RWPE2 (cell line): ENCODE results near the gene CACNA1A.

Experiments
- ATAC-seq: fragments of 200-7000 bp; cut with Tn5 transposase; 3 replicates; pipeline ENCODE4 v1.9.1; 2021; ENCODE audit warnings: low read depth
- DNase-seq: peaks from one replicate; pipeline ENCODE4 v3.0.0-alpha.2; 2020; ENCODE audit warnings: low spot score
- H3K27ac ChIP-seq: fragments of 450-650 bp; 2 replicates; pipeline ENCODE4 v1.5.1; 2017; ENCODE audit warnings: mild to moderate bottlenecking; ENCODE audit not compliant: poor library complexity, severe bottlenecking
- H3K27me3 ChIP-seq: fragments of 250-450 bp; sonication (Bioruptor Pico); 2 replicates; pipeline ENCODE4 v1.5.1; 2021; ENCODE audit warnings: mild to moderate bottlenecking, moderate library complexity; ENCODE audit not compliant: insufficient read depth, poor library complexity, severe bottlenecking
- H3K36me3 ChIP-seq: fragments of 250-450 bp; sonication (Bioruptor Pico); 2 replicates; pipeline ENCODE4 v1.5.1; 2020; ENCODE audit warnings: low read depth, mild to moderate bottlenecking, moderate library complexity
- H3K4me1 ChIP-seq: fragments of 250-450 bp; sonication (Bioruptor Pico); 2 replicates; pipeline ENCODE4 v1.5.1; 2021; ENCODE audit warnings: mild to moderate bottlenecking, moderate library complexity; ENCODE audit not compliant: insufficient read depth, poor library complexity, severe bottlenecking
- H3K4me3 ChIP-seq: fragments of 250-450 bp; sonication (Bioruptor Pico); 2 replicates; pipeline ENCODE4 v1.5.1; 2021; ENCODE audit warnings: mild to moderate bottlenecking, moderate library complexity; ENCODE audit not compliant: severe bottlenecking
- H3K9me3 ChIP-seq: fragments of 250-450 bp; sonication (Bioruptor Pico); 2 replicates; pipeline ENCODE4 v1.5.1; 2021; ENCODE audit warnings: mild to moderate bottlenecking, moderate library complexity; ENCODE audit not compliant: severe bottlenecking
- TF ChIP-seq, protein P1 (sequence below): fragments of 450-650 bp; IDR thresholded peaks from one replicate; pipeline ENCODE4 v1.5.1; 2017; ENCODE audit warnings: mild to moderate bottlenecking, moderate library complexity; ENCODE audit not compliant: poor library complexity, severe bottlenecking

Gene CACNA1A

DNA sequence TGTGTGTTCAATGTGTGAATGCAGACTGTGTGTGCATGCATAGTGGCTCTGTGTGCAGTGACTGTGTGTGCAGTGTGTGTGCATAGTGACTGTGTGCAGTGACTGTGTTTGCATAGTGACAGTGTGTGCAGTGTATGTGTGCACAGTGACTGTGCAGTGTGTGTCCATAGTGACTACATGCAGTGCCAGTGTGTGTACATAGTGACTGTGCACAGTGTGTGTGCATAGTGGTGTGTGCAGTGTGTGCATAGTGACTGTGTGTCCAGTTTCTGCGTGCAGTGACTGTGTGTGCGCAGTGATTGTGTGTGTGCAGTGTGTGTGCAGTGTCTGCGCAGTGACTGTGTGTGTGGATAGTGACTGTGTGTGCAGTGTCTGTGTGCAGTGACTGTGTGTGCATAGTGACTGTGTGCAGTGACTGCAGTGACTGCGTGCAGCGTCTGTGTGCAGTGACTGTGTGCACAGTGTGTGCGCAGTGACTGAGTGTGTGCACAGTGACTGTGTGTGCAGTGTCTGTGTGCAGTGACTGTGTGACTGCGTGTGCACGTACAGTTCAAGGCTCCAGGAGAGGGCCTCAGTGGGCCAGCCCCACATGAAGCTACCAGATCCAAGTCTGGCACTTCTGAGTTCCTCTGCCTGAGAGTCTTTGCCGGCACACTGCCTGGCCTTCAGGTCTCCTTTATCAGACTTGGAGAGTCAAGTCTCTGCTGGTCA is 265.8 kb downstream of the CACNA1A start:
- no peak overlapping the region for H3K27ac ChIP-seq
- TF ChIP-seq, protein P1, sequence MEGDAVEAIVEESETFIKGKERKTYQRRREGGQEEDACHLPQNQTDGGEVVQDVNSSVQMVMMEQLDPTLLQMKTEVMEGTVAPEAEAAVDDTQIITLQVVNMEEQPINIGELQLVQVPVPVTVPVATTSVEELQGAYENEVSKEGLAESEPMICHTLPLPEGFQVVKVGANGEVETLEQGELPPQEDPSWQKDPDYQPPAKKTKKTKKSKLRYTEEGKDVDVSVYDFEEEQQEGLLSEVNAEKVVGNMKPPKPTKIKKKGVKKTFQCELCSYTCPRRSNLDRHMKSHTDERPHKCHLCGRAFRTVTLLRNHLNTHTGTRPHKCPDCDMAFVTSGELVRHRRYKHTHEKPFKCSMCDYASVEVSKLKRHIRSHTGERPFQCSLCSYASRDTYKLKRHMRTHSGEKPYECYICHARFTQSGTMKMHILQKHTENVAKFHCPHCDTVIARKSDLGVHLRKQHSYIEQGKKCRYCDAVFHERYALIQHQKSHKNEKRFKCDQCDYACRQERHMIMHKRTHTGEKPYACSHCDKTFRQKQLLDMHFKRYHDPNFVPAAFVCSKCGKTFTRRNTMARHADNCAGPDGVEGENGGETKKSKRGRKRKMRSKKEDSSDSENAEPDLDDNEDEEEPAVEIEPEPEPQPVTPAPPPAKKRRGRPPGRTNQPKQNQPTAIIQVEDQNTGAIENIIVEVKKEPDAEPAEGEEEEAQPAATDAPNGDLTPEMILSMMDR: no peak
- no peaks in the 10 kb centered on the region for H3K4me1 ChIP-seq
- no peak for ATAC-seq
- no peak for DNase-seq
- no peaks in the 10 kb centered on the region for H3K27me3 ChIP-seq
- no peaks in the 10 kb centered on the region for H3K36me3 ChIP-seq
- no peak overlapping the region for H3K4me3 ChIP-seq
- no peaks in the 10 kb centered on the region for H3K9me3 ChIP-seq

DNA sequence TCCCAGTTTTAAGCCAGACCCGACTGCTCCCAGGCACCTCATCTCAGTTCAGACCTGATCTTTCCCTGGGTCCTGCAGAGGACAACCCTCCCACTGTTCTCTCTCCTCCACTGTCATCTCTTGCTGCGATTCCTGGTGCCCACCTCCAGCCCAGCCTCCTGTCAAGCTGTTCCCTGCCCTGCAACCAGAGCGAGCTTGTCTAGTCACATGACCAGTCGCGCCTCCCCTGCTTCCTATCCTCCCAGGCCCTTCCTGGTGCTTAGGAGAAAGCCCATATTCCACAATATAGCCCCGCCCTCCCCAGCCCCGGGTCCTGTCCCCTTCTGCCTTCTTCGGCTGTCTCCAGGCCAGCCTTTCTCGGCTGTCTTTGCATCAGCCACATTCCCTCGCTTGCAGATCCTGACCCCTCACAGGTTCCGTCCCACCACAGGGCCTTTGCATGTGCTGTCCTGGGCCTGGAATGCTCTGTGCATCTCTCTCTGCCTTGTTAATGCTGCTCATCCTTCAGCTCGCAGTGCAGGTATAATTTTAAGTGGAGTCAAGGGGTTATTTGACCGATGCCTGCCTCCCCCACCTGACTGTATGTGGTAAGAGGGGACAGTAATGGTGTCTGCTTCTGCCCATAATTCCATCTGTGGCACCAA is 267.3 kb downstream of the CACNA1A start:
- no peaks in the 10 kb centered on the region for H3K27me3 ChIP-seq
- no peaks in the 10 kb centered on the region for H3K4me1 ChIP-seq
- H3K9me3 ChIP-seq: no peaks in the 10 kb centered on the region
- H3K36me3 ChIP-seq: no peaks in the 10 kb centered on the region
- no peak overlapping the region for H3K4me3 ChIP-seq
- DNase-seq (no peak), ATAC-seq (no peak)
- TF ChIP-seq, protein P1: no peak
- no peak overlapping the region for H3K27ac ChIP-seq

DNA sequence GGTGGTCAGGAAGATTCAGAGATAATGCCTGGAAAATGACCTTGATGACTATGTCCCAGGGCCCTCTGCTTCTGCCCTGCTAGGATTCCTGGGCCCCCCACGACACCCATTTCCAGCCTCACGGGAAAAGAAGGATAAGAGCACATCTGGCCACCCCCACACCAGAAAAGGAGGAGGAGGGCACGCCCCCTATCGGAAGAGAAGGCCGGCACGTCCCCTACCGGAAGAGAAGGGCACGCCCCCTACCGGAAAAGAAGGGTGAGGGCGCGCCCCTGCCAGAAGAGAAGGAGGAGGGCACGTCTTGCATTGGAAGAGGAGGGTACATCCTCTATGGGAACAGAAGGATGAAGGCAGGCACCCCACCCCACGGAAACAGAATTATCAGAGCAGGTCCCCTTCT is 271.8 kb downstream of the CACNA1A start:
- no peaks in the 10 kb centered on the region for H3K4me1 ChIP-seq
- no peak overlapping the region for H3K27ac ChIP-seq
- H3K36me3 ChIP-seq: no peaks in the 10 kb centered on the region
- H3K4me3 ChIP-seq: no peak overlapping the region
- H3K9me3 ChIP-seq: no peaks in the 10 kb centered on the region
- H3K27me3 ChIP-seq: no peaks in the 10 kb centered on the region
- TF ChIP-seq, protein P1: peak; percentile 38
- DNase-seq: no peak
- ATAC-seq: no peak

DNA sequence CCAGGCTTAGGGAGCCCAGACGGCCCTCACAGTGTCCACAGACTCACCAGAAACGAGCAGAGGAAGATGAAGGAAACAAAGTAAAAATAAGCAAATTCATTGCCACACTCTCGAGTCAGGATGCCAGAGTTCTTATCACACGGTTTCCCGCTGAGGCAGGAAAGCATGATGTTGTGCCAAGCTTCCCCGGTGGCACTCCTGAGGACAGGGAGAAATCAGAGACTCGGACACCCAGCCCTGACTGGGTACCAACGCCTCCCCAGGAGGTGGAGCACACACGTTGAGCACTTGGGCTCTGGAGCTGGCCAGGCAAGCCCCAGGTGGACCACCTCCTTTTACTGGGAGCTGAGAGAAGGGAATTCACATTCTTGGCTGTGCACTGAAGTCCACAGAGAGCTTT is 274.6 kb downstream of the CACNA1A start:
- TF ChIP-seq, protein P1: no peak
- no peaks in the 10 kb centered on the region for H3K27me3 ChIP-seq
- no peaks in the 10 kb centered on the region for H3K9me3 ChIP-seq
- no peak overlapping the region for H3K4me3 ChIP-seq
- H3K36me3 ChIP-seq: no peaks in the 10 kb centered on the region
- DNase-seq (no peak), ATAC-seq (no peak)
- H3K4me1 ChIP-seq: no peaks in the 10 kb centered on the region
- H3K27ac ChIP-seq: no peak overlapping the region

DNA sequence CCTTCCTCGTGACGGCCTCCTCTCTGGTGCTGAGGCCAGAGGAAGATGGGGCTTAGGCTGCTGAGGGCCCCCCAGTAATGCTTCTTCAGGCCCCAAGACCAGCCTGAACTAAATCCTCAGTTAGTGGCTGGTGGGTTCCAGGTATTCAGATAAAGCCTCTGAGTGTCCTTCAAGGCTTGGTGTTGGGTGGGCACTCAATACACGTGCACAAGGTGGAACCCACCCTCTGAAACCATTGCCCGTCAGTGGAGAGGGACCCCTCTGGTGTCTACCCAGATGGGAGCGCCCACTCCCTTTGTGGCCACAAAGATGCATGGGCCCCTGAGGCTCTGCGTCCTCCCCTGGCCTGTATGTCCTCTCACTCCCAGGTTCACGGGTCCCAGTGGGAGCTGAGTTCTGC is 277.0 kb downstream of the CACNA1A start:
- H3K27ac ChIP-seq: no peak overlapping the region
- TF ChIP-seq, protein P1: no peak
- H3K4me3 ChIP-seq: no peak overlapping the region
- H3K4me1 ChIP-seq: no peaks in the 10 kb centered on the region
- DNase-seq (no peak), ATAC-seq (no peak)
- H3K36me3 ChIP-seq: no peaks in the 10 kb centered on the region
- H3K27me3 ChIP-seq: no peaks in the 10 kb centered on the region
- H3K9me3 ChIP-seq: no peaks in the 10 kb centered on the region
